Tibial nerve (tissue), 4 donors: Measurements from ENCODE around the gene PRPF40B. TPM values are rescaled to one million over a fixed set of nuclear protein-coding genes. Genes with fewer than 3 reads are reported as not detected.

Experiments used
- DNase-seq, 2 donors: peaks; one replicate each; pipeline ENCODE4 v3.0.0-alpha.2; 2019; ENCODE audit warnings: low spot score in 2 of 2
- H3K27ac ChIP-seq, 4 donors: fragments of 200-600 bp; sonication (generic) in 3 of 4; one replicate each; pipeline ENCODE4 v1.5.1; 2017 to 2019; ENCODE audit warnings: mild to moderate bottlenecking in 1 of 4
- H3K27me3 ChIP-seq, 2 donors: fragments of 200-600 bp; sonication (generic) in 1 of 2; one replicate each; pipeline versions ENCODE4 v1.5.1 to v1.6.0; 2017 to 2019
- H3K36me3 ChIP-seq, 3 donors: fragments of 200-600 bp; sonication (generic); one replicate each; pipeline ENCODE4 v1.5.1; 2018 to 2019
- H3K4me1 ChIP-seq, 4 donors: fragments of 200-600 bp; sonication (generic) in 3 of 4; one replicate each; pipeline ENCODE4 v1.5.1; 2017 to 2019
- H3K4me3 ChIP-seq, 4 donors: fragments of 200-600 bp; sonication (generic) in 3 of 4; one replicate each; pipeline ENCODE4 v1.5.1; 2017 to 2019; ENCODE audit warnings: mild to moderate bottlenecking in 1 of 4, moderate library complexity in 1 of 4
- H3K9me3 ChIP-seq, 4 donors: fragments of 200-600 bp; sonication (generic) in 3 of 4; one replicate each; pipeline ENCODE4 v1.5.1; 2017 to 2019
- CTCF ChIP-seq, 5 experiments: fragments of 200-600 bp in 3 of 5; fragments of 450-650 bp in 2 of 5; sonication (generic) in 3 of 5; IDR thresholded peaks; one replicate each; pipeline ENCODE4 v1.5.1; 2016 to 2019; ENCODE audit warnings: antibody characterized with exemption in 5 of 5, mild to moderate bottlenecking in 3 of 5, moderate library complexity in 2 of 5
- EP300 ChIP-seq, 2 donors: sonication (generic); formaldehyde crosslinking; IDR thresholded peaks; one replicate each; pipeline ENCODE4 v1.6.1; 2017; ENCODE audit warnings: antibody characterized with exemption in 2 of 2, mild to moderate bottlenecking in 1 of 2
- POLR2A ChIP-seq, 2 donors: fragments of 450-650 bp; IDR thresholded peaks; one replicate each; pipeline ENCODE4 v1.6.1; 2017; ENCODE audit warnings: antibody characterized with exemption in 2 of 2, mild to moderate bottlenecking in 2 of 2, moderate library complexity in 2 of 2
- WGBS, 2 donors: methylation state at CpG; one replicate each; pipeline ENCODE4 v1.1.5; 2018; 5-methylcytosine and 5-hydroxymethylcytosine counted together
- total RNA-seq, 4 donors: library from RNA; depleted of rRNA; stranded (reverse); fragments of >200 nt; gene quantifications; one replicate each; pipeline ENCODE4 v1.1.0, GENCODE V29; 2016

Gene PRPF40B
- total RNA-seq, 4 donors from 2014 or later, result 18.1 to 36.0 (median 21.4) TPM

- no peak for DNase-seq
- 83 to 85% methylated on average over 3 of the region's 3 CpGs for WGBS, 2 donors
Observed at GRCh38 chr12:49619286-49619685, 4.1 kb upstream of the PRPF40B start.

DNA sequence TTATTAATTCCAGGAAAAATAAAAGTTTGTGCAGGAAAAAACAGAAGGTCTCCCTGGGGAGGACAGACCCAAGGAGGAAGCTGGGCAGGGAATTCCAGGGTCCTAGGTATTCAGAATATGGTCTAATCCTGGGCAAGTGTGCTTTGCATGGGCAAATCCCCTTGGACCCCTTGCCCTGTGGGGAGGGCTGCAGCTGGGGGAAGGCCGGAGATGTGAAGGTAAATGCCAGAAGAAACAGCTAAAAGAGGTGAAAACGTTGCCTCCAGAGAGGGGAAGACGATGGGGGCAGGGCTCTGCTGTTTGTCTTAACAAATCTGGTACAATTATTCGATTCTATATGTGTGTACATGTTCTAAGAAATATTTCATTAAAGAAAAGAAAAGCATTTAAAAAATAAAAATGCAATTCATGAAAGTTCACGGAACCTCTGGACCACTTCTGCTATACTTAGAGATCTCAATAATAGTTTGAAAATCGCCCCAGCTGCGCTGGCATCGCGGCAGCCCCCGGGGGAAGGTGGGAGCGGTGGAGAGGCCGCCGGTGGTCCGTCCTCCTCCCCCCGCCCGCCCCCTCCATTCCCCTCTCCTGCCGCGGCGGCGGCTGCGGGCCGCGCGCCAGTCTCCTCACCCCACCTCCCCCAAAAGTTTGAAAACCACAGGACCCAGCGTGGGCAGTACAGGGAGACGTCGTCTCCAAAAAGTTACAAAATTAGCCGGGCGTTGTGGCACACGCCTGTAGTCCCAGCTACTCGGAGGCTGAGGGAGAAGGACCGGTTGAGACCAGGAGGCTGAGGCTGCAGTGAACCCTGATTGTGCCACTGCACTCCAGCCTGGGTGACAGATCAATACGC, 1.5 kb upstream of the PRPF40B start:
- no peaks in the 10 kb centered on the region for H3K27me3 ChIP-seq
- no peak for DNase-seq
- peaks cover 0 to 26% (median 13%) of the 10 kb centered on the region in 4 donors for H3K4me1 ChIP-seq
- H3K4me3 ChIP-seq, result peak overlapping the region; percentile 56 to 74 (median 64)
- TF ChIP-seq CTCF (IDR thresholded peaks at IDR 0.05) (no peak), EP300 (IDR thresholded peaks at IDR 0.05) (no peak), POLR2A (IDR thresholded peaks at IDR 0.05) (no peak)
- H3K36me3 ChIP-seq, result no peaks in the 10 kb centered on the region
- H3K9me3 ChIP-seq, result no peaks in the 10 kb centered on the region
- H3K27ac ChIP-seq, result peak overlapping the region in 3 of 4 donors; percentile 80 to 96 (median 91)
- 1 to 3% methylated on average over 33 of the region's 33 CpGs for WGBS, 2 donors

More at GRCh38 chr12:49619286-49619685, 4.1 kb upstream of the PRPF40B start:
- no peaks in the 10 kb centered on the region for H3K36me3 ChIP-seq
- H3K4me3 ChIP-seq, result no peak overlapping the region
- H3K27me3 ChIP-seq, result no peaks in the 10 kb centered on the region
- H3K9me3 ChIP-seq, result peaks cover 0 to 2% (median 0%) of the 10 kb centered on the region in 4 donors
- TF ChIP-seq CTCF (IDR thresholded peaks at IDR 0.05), result no peak
- H3K27ac ChIP-seq, result no peak overlapping the region
- peaks cover 0 to 23% (median 13%) of the 10 kb centered on the region in 4 donors for H3K4me1 ChIP-seq

- peak in 1 of 2 donors; percentile 24 for DNase-seq
- H3K4me1 ChIP-seq, result peaks cover 0 to 26% (median 13%) of the 10 kb centered on the region in 4 donors
- H3K27me3 ChIP-seq, result no peaks in the 10 kb centered on the region
- H3K36me3 ChIP-seq, result no peaks in the 10 kb centered on the region
- H3K9me3 ChIP-seq, result no peaks in the 10 kb centered on the region
- H3K4me3 ChIP-seq, result peak overlapping the region; percentile 56 to 74 (median 64)
- peak overlapping the region; percentile 65 to 96 (median 86) for H3K27ac ChIP-seq
- no peak for TF ChIP-seq POLR2A (IDR thresholded peaks at IDR 0.05)
- no peak for TF ChIP-seq EP300 (IDR thresholded peaks at IDR 0.05)
- TF ChIP-seq CTCF (IDR thresholded peaks at IDR 0.05), result no peak
- WGBS, 2 donors, result 1 to 2% methylated on average over 22 of the region's 22 CpGs
Observed at GRCh38 chr12:49622501-49623141, 740 bp upstream of the PRPF40B start.

GRCh38 chr12:49624921-49625577, 1.7 kb downstream of the PRPF40B start:
- Histone ChIP-seq H3K27me3 (no peaks in the 10 kb centered on the region), H3K4me3 (no peak overlapping the region), H3K36me3 (no peaks in the 10 kb centered on the region), H3K9me3 (no peaks in the 10 kb centered on the region), H3K4me1 (peaks cover 0 to 26% (median 13%) of the 10 kb centered on the region in 4 donors), H3K27ac (peak overlapping the region in 1 of 4 donors; percentile 96)
- TF ChIP-seq POLR2A (IDR thresholded peaks at IDR 0.05) (no peak), CTCF (IDR thresholded peaks at IDR 0.05) (no peak), EP300 (IDR thresholded peaks at IDR 0.05) (no peak)
- no peak for DNase-seq
- 57 to 67% methylated on average over 4 of the region's 4 CpGs for WGBS, 2 donors
